GM18505 (cell line): Measurements from ENCODE around the gene RSPH10B2.
"Not testable (repeated sequence)": the region's sequence is repeated elsewhere in the genome, so short reads cannot be mapped to it uniquely, and the experiment has no call there.

Experiments
- ATAC-seq: cut with Tn5 transposase; IDR thresholded peaks from one replicate; pipeline ENCODE4 v1.9.1; 2021; ENCODE audit not compliant: unreplicated experiment
- POLR2A ChIP-seq: IDR thresholded peaks from 4 replicates; pipeline ENCODE4 v1.6.1; 2011; ENCODE audit warnings: borderline replicate concordance; ENCODE audit not compliant: insufficient read depth, insufficient read length; ENCODE audit errors: extremely low read depth

RSPH10B2 gene

DNA sequence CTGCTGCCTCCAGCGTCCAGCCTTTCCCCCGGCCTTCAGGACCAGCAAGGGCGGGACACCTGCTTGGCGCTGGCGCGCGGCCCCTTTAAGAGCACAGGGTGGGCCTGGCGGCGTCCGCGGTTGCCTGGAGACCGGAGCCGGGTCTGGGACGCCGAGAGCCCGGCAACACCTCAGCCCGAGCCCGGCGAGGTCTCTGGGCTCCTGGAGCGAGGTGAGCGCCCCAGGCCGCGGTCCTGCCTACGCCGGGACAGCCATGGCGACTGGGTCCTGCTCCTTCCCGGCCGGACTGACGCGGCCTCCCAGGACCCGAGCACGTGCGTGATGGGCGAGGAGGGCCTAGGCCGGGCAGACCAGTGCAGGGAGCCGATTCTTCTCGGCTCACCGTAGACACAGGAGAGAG, at the start of gene RSPH10B2:
RSPH10B2 (plus strand) TSS at position 140 of the 400 bp plus-strand sequence. CDS start 3,575 bp downstream, outside the sequence.
- ATAC-seq: not testable (repeated sequence)

DNA sequence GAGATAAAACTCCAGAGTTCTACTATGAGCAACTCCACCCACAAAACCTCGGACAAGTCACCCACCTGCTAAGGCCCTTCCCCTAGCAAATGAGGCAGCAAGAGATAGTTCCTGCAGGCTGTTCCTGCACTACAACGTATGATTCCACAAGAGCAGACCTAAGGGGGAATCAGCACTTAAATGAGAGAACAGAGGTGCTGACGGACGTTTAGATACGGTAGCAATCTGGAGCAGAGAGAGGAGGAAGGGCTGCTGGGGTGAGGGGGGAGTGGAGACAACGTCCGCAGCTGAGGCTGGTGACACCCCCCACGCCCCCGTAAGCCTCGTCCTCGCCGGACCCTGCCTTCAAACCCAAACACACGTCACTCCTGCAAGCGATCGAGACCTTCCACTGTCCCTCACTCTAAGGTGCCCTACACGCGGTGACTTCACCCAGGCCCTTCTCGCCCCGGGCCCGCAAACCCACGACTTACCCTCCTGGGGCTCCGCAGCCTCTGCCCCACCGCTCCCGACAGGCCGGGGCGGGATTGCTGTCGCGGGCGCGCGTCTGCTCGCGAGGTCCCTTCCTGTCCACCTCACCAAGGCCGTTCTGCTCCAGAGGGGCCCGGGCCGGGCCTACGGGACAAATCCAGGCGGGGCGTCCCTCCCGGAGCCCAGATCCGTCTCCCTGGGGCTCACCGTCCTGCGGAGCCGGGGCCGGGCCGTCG, 47.8 kb upstream of the RSPH10B2 start:
- TF ChIP-seq POLR2A: no peak
- ATAC-seq: peak; percentile 36

DNA sequence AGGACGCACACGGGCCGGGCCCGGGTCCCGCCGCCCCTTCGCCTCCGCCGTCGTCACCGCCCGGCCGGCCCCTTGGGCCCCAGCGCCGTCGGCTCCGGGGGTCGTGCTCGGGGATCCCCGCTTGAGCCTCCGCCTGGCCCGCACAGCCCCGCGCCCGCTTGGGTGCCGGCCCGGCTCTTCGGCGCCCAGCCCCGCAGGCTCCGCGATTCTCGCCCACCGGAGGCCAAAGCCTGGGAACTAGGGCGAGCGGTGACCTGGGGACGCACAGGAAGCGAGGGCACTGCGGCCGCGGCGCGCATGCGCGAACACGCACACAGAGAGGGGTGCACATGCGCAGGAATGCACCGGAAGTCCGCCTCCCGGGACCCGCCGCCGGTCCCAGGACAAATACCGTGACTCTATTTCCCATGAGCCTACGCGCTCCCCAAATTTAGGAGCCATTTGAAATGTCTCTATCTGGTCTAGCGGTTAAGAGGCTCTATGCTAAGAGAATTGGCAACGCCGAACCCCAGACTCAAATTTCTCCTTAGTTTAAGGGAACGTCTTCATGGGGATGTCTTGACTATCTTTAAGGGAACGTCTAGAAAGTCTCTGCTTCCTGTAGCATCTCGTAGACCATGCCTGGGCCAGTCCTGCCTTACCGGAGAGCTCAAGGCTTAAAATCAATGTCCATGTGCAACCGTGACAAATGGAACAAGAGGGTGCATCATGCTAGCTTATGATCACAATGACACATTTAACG, 47.1 kb upstream of the RSPH10B2 start, which contains the start of gene ZNF12:
ZNF12 (minus strand) TSS at position 282 of the 742 bp plus-strand sequence. CDS start 1,774 bp downstream, outside the sequence.
- TF ChIP-seq POLR2A: peak; percentile 81

DNA sequence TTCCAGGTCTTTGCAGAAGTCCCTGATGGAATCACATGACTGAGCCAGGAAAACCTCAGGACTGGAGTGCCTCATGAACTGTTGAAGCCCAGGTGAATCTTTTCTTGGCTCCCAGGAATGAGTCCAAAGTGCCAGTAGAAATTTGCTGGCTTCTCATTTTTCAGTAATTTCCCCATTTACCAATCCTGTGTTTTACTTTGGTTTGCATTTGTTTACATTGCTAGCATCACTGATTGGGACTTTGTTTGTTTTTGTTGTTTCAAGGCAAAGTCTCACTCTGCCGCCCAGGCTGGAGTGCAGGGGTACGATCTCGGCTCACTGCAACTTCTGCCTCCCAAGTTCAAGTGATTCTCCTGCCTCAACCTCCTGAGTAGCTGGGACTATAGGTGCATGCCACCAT, 45.6 kb upstream of the RSPH10B2 start:
- no peak for TF ChIP-seq POLR2A
- no peak for ATAC-seq

More for the DNA sequence above, 47.1 kb upstream of the RSPH10B2 start, which contains the start of gene ZNF12:
- peak; percentile 85 for ATAC-seq

DNA sequence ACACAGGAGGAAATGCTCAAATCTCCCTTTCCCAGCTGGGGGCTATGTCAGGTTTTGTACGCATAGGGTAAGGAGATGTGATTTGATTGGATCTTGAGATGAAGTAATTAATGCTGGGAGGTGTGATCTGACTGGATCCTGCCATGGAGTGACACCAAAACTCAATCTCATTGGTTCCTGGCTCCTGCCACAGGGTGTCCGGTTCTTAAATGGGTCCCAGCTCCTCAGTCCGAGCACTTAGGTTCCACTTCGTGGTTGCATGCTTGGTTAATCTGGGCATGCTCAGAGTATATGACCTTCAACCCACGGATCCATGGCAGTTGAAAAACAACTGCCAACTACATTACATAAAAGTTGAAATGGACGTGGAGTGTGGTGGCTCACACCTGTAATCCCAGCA, 44.1 kb upstream of the RSPH10B2 start:
- no peak for TF ChIP-seq POLR2A

DNA sequence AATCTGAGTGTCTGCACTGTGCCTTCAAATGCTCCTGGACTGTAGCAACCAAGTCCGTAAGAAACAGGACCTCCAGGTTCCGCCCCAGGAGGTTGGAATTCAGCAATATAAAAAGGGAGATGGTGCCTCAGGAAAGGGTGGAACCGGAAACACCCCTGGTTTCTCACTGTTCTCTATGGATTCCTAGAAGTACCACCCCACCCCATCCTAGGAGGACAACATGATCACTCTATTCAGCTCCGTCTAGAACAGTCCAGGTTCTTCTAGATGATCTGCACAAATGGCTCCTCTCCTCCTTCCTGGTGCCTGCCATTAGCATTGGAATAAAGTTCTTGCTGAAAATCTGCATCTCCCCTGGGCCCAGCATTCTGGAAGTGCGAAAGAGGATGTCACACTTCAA, 39.5 kb upstream of the RSPH10B2 start:
- TF ChIP-seq POLR2A: no peak
- ATAC-seq: no peak

More for the DNA sequence above, 44.1 kb upstream of the RSPH10B2 start:
- ATAC-seq: no peak

DNA sequence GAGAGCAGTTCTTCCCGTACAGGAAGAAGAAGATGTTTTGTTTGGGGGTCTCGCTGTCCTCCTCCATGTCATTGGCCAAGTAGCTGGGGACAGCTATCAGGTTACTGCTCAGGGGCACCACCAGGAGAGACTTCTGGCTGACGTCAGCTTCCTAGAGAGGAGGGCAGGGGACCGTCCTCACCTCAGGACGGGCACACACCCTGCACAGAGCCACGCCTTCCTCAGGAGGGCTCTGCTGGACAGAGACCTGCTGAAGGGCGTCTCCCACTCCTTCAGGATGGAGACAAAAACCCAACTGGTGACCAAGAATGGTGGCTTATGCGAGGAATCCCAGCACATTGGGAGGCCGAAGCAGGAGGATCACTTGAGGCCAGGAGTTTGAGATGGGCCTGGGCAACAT, 38.0 kb upstream of the RSPH10B2 start:
- not testable (repeated sequence) for ATAC-seq

DNA sequence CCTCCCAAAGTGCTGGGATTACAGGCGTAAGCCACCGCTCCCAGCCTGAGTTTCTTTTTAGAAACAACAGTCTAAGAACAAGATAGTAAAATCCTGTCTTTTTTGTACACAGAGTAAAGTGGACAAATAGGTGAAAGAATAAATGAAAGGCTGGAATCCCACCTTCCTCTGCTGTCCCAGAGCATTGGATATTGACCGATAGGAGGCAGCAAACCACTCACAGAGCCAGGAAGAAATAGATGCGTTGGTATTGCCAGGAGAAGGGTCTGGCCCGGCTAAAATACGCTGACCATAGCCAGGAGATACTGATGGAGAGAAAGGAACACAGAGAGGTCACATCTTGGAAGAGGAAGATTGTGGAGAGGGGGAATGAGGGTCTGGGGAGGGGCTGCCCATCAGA, 35.8 kb upstream of the RSPH10B2 start:
- no peak for ATAC-seq

DNA sequence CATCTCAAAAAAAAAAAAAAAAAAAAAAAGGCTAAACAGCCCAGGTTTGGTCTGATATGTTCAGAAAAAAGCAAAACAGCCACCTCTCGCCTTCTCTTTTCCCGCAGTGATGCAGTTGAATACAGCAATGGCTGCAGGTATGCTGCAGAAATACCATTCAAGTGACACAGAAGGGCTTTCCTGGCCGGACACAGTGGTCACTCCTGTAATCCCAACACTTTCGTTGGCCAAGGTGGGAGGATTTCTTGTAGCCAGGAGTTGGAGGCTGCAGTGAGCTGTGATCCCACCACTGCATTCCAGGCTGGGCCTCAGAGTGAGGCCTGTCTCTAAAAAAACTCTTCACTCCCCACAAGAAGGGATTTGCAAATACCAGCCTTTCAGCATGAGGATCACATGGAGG, 29.6 kb upstream of the RSPH10B2 start:
- not testable (repeated sequence) for ATAC-seq

More for the DNA sequence above, 35.8 kb upstream of the RSPH10B2 start:
- no peak for TF ChIP-seq POLR2A

DNA sequence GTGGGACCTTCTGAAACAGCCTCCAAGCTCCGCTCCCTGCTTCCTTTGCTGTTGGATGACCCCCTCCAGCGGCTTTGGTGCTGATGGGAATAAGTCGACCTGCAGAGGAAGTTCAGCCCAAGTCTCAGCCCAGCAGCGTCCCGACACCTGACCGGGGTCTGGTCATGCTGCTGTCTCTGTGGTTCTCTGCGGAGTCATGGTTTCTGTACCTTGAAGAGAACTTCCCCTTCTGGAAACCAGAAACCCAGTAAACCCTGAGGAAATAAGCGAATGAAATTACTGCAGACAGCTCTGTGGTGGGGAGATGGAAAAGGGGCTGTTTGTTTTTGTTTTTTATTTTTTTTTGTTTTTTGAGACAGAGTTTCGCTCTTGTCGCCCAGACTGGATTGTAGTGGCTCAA, 28.9 kb upstream of the RSPH10B2 start:
- ATAC-seq: peak; percentile 60
- no peak for TF ChIP-seq POLR2A

DNA sequence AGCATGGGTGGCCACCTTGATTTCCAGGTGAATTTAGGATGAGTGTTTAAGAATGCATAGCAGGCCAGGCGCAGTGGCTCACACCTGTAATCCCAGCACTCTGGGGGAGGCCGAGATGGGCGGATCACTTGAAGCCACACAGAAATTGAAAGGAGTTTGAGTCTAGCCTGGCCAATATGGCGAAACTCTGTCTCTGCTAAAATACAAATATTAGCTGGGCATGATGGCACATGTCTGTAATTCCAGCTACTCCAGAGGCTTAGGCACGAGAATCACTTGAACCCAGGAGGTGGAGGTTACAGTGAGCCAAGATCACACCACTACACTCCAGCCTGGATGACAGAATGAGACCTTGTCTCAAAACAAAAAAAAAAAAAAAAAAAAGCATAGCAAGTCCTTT, 27.6 kb upstream of the RSPH10B2 start:
- ATAC-seq: not testable (repeated sequence)

DNA sequence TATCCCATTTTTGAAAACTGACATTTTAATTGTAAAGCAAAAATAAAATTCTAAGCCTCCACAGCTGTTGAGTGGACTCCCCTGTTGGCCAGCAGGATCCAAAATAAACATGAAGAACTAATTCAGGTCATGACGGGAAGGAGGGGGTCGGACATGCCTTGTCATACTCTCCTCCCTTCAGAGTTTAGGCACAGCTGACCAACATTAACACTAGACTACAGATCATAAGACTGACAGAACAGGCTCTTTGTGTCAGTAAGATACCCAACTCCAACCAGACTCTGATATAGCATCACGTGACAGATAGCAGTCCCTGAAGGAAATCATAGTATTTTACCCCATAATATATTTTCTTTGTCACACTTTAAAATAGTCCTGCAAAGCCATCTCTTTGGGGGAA, 26.2 kb upstream of the RSPH10B2 start:
- no peak for TF ChIP-seq POLR2A
- ATAC-seq: no peak

DNA sequence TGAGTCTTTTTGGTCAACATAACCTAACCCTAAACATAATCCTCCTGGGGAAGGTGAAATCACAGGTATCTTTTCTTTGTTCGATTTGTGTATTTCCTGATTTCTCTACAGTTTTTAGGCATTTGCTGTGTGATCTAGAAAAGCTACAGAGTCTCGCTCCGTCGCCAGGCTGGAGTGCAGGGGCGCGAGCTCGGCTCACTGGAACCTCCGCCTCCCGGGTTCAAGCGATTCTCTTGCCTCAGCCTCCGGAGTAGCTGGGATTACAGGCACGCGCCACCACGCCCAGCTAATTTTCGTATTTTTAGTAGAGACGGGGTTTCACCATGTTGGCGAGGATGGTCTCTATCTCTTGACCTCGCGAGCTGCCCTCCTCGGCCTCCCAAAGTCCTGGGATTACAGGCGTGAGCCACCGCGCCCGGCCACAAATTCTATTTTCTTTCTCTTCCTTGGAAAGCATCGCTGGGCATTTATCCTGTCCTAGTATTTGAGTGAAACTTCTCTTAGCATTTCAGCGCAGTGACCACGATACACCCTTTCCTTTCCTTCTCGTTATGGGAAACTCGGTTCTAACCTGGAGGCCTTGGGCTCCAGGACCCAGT, 24.9 kb upstream of the RSPH10B2 start:
- ATAC-seq: not testable (repeated sequence)

DNA sequence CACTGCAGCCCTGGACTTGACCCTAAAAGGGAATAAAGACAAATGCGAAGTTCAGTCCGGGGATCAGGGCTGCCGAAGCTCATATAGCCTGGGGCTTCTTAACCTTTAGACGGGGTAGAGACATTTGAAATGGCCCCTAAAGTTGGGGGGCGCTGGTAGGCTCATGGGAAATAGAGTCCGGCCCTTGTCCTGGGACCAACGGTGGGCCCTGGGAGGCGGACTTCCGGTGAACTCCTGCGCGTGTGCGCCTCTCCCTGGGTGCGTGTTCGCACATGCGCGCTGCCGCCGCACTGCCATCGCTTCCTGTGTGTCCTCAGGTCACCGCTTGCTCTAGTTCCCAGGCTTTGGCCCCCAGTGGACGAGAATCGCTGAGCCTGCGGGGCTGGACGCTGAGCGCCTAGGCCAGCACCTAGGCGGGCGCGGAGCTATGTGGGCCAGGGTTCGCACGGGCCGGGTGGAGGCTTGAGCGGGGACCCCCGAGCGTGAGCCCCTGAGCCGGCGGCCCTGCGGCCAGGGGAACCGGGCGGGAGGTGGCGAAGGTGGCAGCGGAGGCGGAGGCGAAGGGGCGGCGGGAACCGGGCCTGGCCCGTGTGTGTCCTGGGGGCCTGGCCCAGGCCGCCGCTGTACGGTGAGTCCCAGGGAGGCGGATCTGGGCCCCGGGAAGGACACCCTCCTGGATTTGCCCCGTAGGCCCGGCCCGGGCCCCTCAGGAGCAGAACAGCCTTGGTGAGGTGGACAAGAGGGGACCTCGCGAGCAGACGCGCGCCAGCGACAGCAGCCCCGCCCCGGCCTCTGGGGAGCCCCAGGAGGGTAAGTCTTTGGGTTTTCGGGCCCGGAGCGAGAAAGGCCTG, 24.2 kb upstream of the RSPH10B2 start:
- peak; percentile 90 for ATAC-seq
- TF ChIP-seq POLR2A: peak; percentile 87

DNA sequence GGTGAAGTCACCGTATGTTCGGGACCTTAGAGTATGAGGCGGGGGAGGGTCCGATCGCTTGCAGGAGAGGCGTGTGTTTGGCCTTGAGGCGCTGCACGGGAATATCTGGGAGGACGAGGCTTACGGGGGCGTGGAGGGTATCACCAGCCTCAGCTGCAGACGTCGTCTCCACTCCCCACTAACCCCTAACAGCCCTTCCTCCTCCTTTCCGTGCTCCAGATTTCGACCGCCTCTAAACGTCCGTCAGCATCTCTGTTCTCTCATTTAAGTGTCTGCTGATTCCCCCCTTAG, 23.6 kb upstream of the RSPH10B2 start:
- no peak for TF ChIP-seq POLR2A

DNA sequence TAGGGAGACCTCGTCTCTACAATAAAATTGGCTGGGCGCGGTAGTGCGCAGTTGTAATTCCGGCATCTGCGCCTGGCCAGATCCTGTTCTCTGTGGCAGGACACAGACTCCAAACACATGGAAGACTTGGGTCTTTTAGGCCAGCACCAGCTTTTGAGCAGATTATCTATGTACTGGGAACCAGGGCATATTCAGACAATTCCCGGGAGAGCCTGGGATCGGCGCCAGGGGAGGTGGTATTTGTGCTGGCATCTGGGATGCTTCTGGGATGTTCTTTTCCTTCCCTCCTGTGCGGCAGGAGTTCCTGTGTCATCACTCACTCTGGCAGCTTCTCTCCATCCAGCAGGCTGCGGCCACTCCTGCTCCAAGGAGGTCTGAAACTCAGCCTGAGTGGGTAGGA, 15.5 kb upstream of the RSPH10B2 start:
- ATAC-seq: not testable (repeated sequence)

More for the DNA sequence above, 23.6 kb upstream of the RSPH10B2 start:
- ATAC-seq: no peak

DNA sequence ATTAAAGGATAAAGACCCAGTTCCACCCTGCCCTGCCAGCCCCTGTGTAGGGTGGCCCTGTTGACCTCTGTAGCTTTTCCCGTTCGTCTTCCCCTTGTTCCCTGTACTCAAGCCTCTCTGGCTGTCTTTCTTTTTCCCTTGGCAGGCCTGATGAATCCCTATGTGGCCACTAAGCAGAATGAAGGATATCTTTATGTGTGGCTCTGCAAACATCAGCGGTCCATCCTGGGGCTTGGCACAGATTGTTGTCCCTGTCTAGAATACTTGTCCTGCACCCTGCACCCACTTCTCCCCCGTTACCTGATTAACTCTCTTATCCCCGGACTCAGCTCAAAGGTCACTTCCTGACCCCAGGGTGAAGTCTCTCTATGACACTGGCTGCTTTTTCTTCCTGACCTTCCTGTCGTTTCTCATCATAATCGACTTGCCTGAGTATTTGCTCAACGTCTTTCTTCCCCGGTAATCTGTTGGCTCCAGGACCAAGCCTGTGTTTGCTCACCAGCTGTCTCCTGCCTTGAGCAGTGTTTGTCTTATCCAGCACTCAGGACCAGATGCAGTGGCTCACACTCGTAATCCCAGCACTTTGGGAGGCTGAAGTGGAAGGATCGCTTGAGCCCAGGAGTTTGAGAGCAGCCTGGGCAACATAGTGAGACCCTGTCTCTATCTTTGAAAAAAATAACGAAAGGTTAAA, 9.3 kb upstream of the RSPH10B2 start:
- ATAC-seq: not testable (repeated sequence)

DNA sequence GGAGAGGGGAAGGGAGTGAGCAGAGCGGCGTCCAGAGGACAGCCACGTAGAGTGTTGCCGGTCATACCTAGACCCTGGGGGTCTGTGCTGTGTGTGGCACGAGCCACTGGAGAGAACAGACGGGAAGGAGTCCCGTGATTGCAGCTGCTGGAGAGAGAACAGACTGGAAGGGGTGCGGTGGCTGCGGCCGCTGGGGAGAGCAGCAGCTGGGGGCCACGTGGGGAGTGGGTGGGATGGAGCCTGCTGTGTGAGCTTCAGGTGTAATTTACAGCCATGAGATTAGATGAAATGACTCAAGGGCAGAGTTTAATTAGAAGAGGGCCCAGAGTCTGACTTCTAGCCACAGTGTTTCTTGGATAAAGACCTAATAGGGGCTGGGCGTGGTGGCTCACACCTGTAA, 4.6 kb upstream of the RSPH10B2 start:
- not testable (repeated sequence) for ATAC-seq

DNA sequence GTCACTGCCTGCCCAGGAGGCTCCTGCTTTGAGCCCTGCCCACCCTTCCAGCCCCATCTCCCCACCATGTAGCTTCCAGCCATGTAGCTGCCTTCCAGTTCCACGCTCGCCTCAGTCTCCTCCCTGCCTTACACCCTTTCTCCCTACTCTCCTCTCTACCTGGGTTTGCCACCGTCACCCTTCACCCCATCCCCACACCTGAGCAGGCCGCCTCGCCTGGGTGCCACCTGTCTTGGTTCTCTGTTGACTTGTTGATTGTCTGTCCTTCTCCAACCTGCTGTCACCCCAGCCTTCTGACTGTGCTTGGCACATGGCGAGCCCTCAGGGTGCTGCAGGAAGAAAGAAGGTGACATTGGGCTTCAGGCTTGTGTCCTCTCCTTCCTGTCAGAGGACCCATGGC, 3.7 kb upstream of the RSPH10B2 start:
- ATAC-seq: not testable (repeated sequence)

DNA sequence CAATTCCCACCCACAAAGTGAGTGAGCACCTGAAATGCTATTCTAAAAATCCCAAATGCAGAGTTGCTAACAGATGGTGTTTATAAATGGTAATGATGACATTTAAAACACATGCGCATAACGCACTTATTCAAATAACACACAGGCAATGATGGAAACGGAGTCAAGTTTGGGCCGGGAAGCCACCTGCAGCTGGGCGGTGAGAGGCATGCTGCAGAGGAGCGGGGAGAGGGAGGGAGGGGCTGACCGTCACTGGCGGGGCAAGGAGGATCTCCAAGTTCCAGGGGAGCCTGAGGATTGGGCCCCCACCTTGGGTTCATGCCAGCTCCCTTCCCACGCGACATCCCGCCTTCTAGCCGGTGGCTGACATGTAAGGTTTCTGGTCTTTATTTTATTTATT, 7.3 kb downstream of the RSPH10B2 start:
- ATAC-seq: not testable (repeated sequence)
